Activated naive CD4-positive, alpha-beta T cell treated with anti-CD3 and anti-CD28 coated beads, Interleukin-2, amount 10 ng/mL, durations not matched to agents 5 hours and 36 hours (primary cell): ENCODE data around the gene NCOA5. TPM values are rescaled to one million over a fixed set of nuclear protein-coding genes. Genes with fewer than 3 reads are reported as not detected.

ENCODE experiments used
- total RNA-seq, 2 experiments: library from RNA; stranded (reverse); gene quantifications; one replicate each; pipeline ENCODE4 v1.2.3, GENCODE V29; 2021

The NCOA5 gene
- 10 to 100 TPM; 26.4 to 28.3 TPM for total RNA-seq

DNA sequence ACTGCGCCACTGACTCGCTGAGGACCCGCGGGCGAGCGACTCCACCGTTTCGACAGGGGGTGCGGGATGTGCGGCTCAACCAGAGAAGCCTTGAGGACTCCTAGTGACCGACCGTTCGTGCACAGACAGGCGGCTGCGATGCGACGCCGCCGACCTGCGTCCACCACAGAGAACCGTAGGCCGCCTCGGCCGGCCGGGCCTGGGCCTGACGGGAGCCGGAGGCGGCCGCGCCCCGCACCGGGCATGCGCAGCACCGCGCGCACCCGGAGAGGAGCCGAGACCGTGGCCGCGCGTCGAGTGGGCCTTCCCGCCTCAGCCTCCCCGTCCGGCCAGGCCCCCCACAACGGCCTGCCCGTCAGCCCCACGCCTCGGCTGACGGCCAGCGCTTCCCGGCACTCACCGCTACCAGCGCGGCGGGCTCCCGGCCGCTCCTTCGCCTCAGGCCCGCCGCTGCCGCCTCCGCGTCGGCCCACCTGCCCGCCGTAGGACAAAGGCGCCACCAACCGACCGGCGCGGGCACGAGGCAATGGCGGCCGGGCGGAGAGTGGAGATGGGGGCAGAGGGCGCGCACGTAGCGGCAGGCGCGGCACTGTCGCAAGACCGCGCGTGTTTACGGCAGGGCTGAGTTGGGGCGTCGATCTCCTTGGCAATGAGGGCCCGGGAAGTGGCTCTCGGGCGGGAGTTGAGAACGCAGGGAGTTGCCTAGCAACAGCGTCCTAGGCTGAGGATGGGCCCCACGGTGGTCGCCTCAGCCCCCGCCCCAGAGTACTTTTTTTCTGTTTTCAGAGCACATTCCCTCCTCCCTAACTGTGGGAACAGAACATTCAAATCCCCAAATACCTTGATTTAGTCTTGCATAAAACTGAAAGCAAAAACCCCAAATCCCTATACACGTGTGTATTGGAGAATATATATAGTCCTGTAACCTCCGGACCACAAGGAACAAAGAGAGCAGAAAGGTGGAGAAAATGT, at the start of gene NCOA5:
Gene NCOA5, minus strand, starts transcription at position 546 of the 972 bp plus-strand sequence. CDS start 10,538 bp downstream, outside the sequence.

GRCh38 chr20:46117704-46118467, 28.1 kb upstream of the NCOA5 start, which contains the start of gene CD40:
Gene CD40 (plus strand): TSS chr20:46118314. CDS start chr20:46118344, 30 bp downstream.

GRCh38 chr20:46028772-46029371, 60.9 kb downstream of the NCOA5 start, which contains the start of gene SLC12A5:
Gene SLC12A5 (plus strand): TSS chr20:46029215. CDS start chr20:46029345, 130 bp downstream.

Other genes starting within 250 kb of the NCOA5 start
- 10 to 100 TPM; 29.6 to 32.8 TPM for gene ACOT8, start 232.6 kb downstream of the NCOA5 start, total RNA-seq
- 1 to 10 TPM; 5.6 to 6.6 TPM for gene ZSWIM3, start 232.3 kb downstream of the NCOA5 start, total RNA-seq
- gene ZSWIM1, start 208.7 kb downstream of the NCOA5 start, total RNA-seq, result 1 to 10 TPM; 9.3 to 9.7 TPM
- 1 to 10 TPM in 1 of 2 experiments, under 1 TPM in 1; 0.96 to 2.5 TPM for gene SPATA25, start 202.3 kb downstream of the NCOA5 start, total RNA-seq
- gene NEURL2, start 198.8 kb downstream of the NCOA5 start, total RNA-seq, result 1 to 10 TPM; 2.0 to 2.9 TPM
- gene CTSA, start 198.6 kb downstream of the NCOA5 start, total RNA-seq, result 10 to 100 TPM; 56.9 to 57.5 TPM
- under 1 TPM; 0.43 to 0.50 TPM for gene PLTP, start 177.8 kb downstream of the NCOA5 start, total RNA-seq
- gene PCIF1, start 155.3 kb downstream of the NCOA5 start, total RNA-seq, result 10 to 100 TPM; 46.3 to 46.8 TPM
- 10 to 100 TPM; 34.9 to 35.0 TPM for gene ZNF335, start 117.8 kb downstream of the NCOA5 start, total RNA-seq
- gene MMP9, start 81.1 kb downstream of the NCOA5 start, total RNA-seq, result not detected
- gene SLC12A5, start 60.7 kb downstream of the NCOA5 start, total RNA-seq, result under 1 TPM; 0.17 to 0.88 TPM
- gene CD40, start 28.4 kb upstream of the NCOA5 start, total RNA-seq, result under 1 TPM; 0.71 to 0.82 TPM
- not detected for gene CDH22, start 218.5 kb upstream of the NCOA5 start, total RNA-seq